ENCODE data around the gene GFRA1. TPM values are rescaled to one million over a fixed set of nuclear protein-coding genes. Genes with fewer than 3 reads are reported as not detected.

The GFRA1 gene
- total RNA-seq, 2 experiments from 2014 or later, result not detected

DNA sequence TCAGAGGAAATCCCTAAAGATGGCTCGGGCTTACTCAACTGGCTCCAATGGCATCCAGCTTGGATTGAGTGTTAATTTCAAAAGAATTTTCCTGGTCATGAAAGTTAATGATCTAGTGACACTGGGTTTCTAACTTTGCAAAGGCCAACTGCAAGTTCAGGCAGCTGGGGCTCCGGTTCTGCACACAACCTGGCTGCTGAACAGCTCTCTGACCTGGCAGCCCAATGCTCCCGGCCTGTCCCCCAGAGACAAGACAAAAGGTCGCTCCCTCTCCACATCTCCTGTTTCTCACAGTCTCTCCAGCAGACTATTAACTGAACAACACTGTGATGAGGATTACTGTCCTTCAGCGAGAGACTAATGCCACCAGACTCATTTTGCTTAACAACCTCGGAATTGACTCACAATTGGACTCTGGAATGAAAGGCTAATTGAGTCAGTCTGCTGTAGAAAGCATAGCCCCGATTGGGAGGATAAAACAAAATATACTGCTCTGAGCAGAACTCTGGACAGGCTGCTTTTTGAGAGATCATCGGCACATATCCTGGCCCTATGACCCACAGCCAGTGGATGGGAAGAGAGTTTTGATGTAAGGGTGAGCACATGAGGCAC lies 174.5 kb downstream of the GFRA1 start:
- Histone ChIP-seq H3K9me3 (ENCODE audit: control insufficient read depth in 1 of 2, insufficient read depth in 1 of 2, low read length in 2 of 2) (peaks cover 0 to 7% of the 10 kb centered on the region in 2 experiments), H3K27me3 (ENCODE audit: control insufficient read depth in 1 of 2, insufficient read depth in 2 of 2, low read length in 2 of 2) (no peaks in the 10 kb centered on the region), H3K4me3 (ENCODE audit: low read length) (no peak overlapping the region), H3K36me3 (ENCODE audit: insufficient read depth, low read length) (no peaks in the 10 kb centered on the region), H3K4me1 (ENCODE audit: insufficient read depth, low read length) (no peaks in the 10 kb centered on the region), H3K27ac (ENCODE audit: low read depth in 1 of 2, low read length in 2 of 2) (no peak overlapping the region)
- intact Hi-C loops (cut with DNase I, micrococcal nuclease), result no loop called here
- CTCF ChIA-PET, result no interaction called here
- TF ChIP-seq, protein P1, sequence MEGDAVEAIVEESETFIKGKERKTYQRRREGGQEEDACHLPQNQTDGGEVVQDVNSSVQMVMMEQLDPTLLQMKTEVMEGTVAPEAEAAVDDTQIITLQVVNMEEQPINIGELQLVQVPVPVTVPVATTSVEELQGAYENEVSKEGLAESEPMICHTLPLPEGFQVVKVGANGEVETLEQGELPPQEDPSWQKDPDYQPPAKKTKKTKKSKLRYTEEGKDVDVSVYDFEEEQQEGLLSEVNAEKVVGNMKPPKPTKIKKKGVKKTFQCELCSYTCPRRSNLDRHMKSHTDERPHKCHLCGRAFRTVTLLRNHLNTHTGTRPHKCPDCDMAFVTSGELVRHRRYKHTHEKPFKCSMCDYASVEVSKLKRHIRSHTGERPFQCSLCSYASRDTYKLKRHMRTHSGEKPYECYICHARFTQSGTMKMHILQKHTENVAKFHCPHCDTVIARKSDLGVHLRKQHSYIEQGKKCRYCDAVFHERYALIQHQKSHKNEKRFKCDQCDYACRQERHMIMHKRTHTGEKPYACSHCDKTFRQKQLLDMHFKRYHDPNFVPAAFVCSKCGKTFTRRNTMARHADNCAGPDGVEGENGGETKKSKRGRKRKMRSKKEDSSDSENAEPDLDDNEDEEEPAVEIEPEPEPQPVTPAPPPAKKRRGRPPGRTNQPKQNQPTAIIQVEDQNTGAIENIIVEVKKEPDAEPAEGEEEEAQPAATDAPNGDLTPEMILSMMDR (IDR thresholded peaks at IDR 0.05), result no peak
- no peak for ATAC-seq (ENCODE audit: poor library complexity)
- H3K27ac Mint-ChIP-seq, result no peak overlapping the region
- POLR2A ChIA-PET, result no interaction called here
- H3K9me3 Mint-ChIP-seq, result peaks cover 6% of the 10 kb centered on the region
- no peaks in the 10 kb centered on the region for H3K27me3 Mint-ChIP-seq
- DNase-seq, result no peak
- H3K36me3 Mint-ChIP-seq (ENCODE audit: low read depth), result no peaks in the 10 kb centered on the region
- no peak overlapping the region for H3K4me3 Mint-ChIP-seq
- no peaks in the 10 kb centered on the region for H3K4me1 Mint-ChIP-seq (ENCODE audit: low read depth)

DNA sequence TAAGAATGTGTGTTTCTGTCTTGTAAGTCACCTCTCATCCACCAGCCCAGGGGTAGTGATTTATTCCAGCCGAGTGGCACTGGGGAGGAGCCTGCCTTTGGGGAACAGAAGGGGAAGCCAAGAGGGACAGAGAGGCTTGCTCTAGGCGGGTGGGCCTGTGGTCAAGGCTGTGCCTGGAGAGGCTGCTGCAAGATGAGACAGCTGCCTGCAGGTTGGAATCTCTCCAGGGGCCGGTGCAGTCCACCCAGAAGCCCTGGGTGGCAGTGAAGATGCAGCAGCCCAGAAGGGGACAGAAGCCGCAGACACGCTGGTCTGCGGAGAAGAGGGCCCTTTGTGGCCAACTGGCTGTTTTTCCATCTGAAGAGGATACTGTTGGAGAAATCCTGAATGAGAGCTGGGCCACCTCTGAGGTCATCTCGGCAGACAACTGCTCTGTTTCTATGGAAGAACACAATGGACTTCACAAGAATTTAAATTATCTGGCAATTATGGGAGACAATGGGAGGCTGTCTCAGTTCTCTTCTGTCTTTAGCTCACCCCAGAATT lies 175.7 kb downstream of the GFRA1 start:
- DNase-seq (no peak), ATAC-seq (ENCODE audit: poor library complexity) (no peak)
- no peaks in the 10 kb centered on the region for H3K4me1 ChIP-seq (ENCODE audit: insufficient read depth, low read length)
- no peaks in the 10 kb centered on the region for H3K36me3 ChIP-seq (ENCODE audit: insufficient read depth, low read length)
- peaks cover 0 to 7% of the 10 kb centered on the region in 2 experiments for H3K9me3 ChIP-seq (ENCODE audit: control insufficient read depth in 1 of 2, insufficient read depth in 1 of 2, low read length in 2 of 2)
- H3K36me3 Mint-ChIP-seq (ENCODE audit: low read depth), result no peaks in the 10 kb centered on the region
- no peak overlapping the region for H3K4me3 ChIP-seq (ENCODE audit: low read length)
- peaks cover 5% of the 10 kb centered on the region for H3K9me3 Mint-ChIP-seq
- H3K27ac ChIP-seq (ENCODE audit: low read depth in 1 of 2, low read length in 2 of 2), result no peak overlapping the region
- H3K27ac Mint-ChIP-seq, result no peak overlapping the region
- no peaks in the 10 kb centered on the region for H3K27me3 ChIP-seq (ENCODE audit: control insufficient read depth in 1 of 2, insufficient read depth in 2 of 2, low read length in 2 of 2)
- H3K27me3 Mint-ChIP-seq, result no peaks in the 10 kb centered on the region
- ChIA-PET CTCF (no interaction called here), POLR2A (no interaction called here)
- TF ChIP-seq, protein P1 (IDR thresholded peaks at IDR 0.05), result no peak
- intact Hi-C loops (cut with DNase I, micrococcal nuclease), result no loop called here
- no peaks in the 10 kb centered on the region for H3K4me1 Mint-ChIP-seq (ENCODE audit: low read depth)
- no peak overlapping the region for H3K4me3 Mint-ChIP-seq

DNA sequence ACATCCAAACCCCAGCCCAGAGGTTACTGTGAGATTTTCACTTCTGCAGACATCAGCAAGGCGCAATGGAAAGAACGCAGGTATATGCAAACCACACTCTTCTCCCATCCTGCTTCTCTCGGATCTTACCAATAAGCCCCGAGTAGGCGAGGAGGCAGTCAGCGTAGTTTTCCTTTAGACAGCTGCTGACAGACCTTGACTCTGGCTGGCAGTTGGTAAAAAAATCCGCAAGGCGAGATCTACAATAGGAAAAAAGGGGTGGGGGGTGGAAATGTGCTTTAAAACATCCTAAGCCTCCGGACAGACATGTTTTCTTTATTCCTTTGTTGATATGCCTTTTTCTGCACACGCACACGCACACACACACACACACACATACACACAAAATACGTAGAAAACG lies 176.5 kb downstream of the GFRA1 start:
- TF ChIP-seq, protein P1 (IDR thresholded peaks at IDR 0.05), result no peak
- H3K4me1 ChIP-seq (ENCODE audit: insufficient read depth, low read length), result no peaks in the 10 kb centered on the region
- CTCF ChIA-PET, result no interaction called here
- no peak overlapping the region for H3K27ac ChIP-seq (ENCODE audit: low read depth in 1 of 2, low read length in 2 of 2)
- Mint-ChIP-seq H3K27me3 (no peaks in the 10 kb centered on the region), H3K36me3 (ENCODE audit: low read depth) (no peaks in the 10 kb centered on the region), H3K4me3 (no peak overlapping the region), H3K9me3 (peaks cover 5% of the 10 kb centered on the region), H3K4me1 (ENCODE audit: low read depth) (no peaks in the 10 kb centered on the region), H3K27ac (no peak overlapping the region)
- POLR2A ChIA-PET, result no interaction called here
- H3K4me3 ChIP-seq (ENCODE audit: low read length), result no peak overlapping the region
- DNase-seq (no peak), ATAC-seq (ENCODE audit: poor library complexity) (no peak)
- H3K36me3 ChIP-seq (ENCODE audit: insufficient read depth, low read length), result no peaks in the 10 kb centered on the region
- peaks cover 0 to 7% of the 10 kb centered on the region in 2 experiments for H3K9me3 ChIP-seq (ENCODE audit: control insufficient read depth in 1 of 2, insufficient read depth in 1 of 2, low read length in 2 of 2)
- H3K27me3 ChIP-seq (ENCODE audit: control insufficient read depth in 1 of 2, insufficient read depth in 2 of 2, low read length in 2 of 2), result no peaks in the 10 kb centered on the region
- intact Hi-C loops (cut with DNase I, micrococcal nuclease), result no loop called here
